ENCODE data around the gene MYL10. TPM values are rescaled to one million over a fixed set of nuclear protein-coding genes. Genes with fewer than 3 reads are reported as not detected.

Gene MYL10
- total and polyA plus RNA-seq, 12 donors: not detected

GRCh38 chr7:101673315-101673714 lies 44.2 kb upstream of the MYL10 start:
- DNase-seq: no peak
- intact Hi-C loops (cut with DNase I): no loop called here
- no peaks in the 10 kb centered on the region for H3K36me3 ChIP-seq (replicated peaks in 1 of 2)

GRCh38 chr7:101671371-101672356 lies 42.6 kb upstream of the MYL10 start:
- no peak for DNase-seq
- no peaks in the 10 kb centered on the region for H3K36me3 ChIP-seq (replicated peaks in 1 of 2)
- intact Hi-C loops (cut with DNase I): no loop called here
- TF ChIP-seq CTCF (IDR thresholded peaks at IDR 0.05) (no peak), POLR2A (IDR thresholded peaks at IDR 0.05) (no peak)
- H3K27ac ChIP-seq: no peak overlapping the region
- WGBS, 4 donors: 71 to 78% (median 76%) methylated on average over 10 to 12 of the region's 12 CpGs
- H3K27me3 ChIP-seq: no peaks in the 10 kb centered on the region
- no peaks in the 10 kb centered on the region for H3K4me1 ChIP-seq (replicated peaks in 1 of 2)
- H3K9me3 ChIP-seq (replicated peaks in 1 of 3): no peaks in the 10 kb centered on the region
- no peak overlapping the region for H3K4me3 ChIP-seq

More at GRCh38 chr7:101673315-101673714, 44.2 kb upstream of the MYL10 start:
- H3K4me3 ChIP-seq: no peak overlapping the region
- TF ChIP-seq CTCF (IDR thresholded peaks at IDR 0.05) (no peak), POLR2A (IDR thresholded peaks at IDR 0.05) (no peak)
- no peaks in the 10 kb centered on the region for H3K4me1 ChIP-seq (replicated peaks in 1 of 2)
- H3K27ac ChIP-seq: no peak overlapping the region
- no peaks in the 10 kb centered on the region for H3K9me3 ChIP-seq (replicated peaks in 1 of 3)
- no peaks in the 10 kb centered on the region for H3K27me3 ChIP-seq

DNA sequence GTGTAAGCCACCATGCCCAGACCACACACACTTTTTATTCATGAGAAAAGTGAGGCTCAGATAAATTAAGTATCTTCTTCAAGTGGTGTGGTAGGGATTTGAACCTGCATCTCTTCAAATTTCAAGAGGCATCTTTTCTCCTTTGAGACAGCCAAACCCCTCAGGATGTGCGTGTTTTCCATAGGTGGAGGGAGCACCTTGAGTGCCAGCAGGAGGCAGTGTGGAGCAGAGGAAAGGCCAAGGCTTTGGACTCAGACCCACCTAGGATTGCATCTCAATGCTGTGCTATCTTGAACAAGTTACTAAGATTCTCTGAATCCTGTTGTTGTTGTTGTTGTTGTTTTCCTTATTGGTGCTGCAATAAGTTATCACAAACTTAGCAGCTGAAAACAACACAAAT lies 40.2 kb upstream of the MYL10 start:
- Histone ChIP-seq H3K9me3 (replicated peaks in 1 of 3) (no peaks in the 10 kb centered on the region), H3K27me3 (no peaks in the 10 kb centered on the region), H3K36me3 (replicated peaks in 1 of 2) (no peaks in the 10 kb centered on the region), H3K4me1 (replicated peaks in 1 of 2) (no peaks in the 10 kb centered on the region), H3K4me3 (no peak overlapping the region), H3K27ac (no peak overlapping the region)
- TF ChIP-seq CTCF (IDR thresholded peaks at IDR 0.05) (peak in 1 of 6 experiments; percentile 18), POLR2A (IDR thresholded peaks at IDR 0.05) (no peak)
- no peak for DNase-seq
- intact Hi-C loops (cut with DNase I): no loop called here
- 70 to 83% (median 77%) methylated on average over 1 of the region's 1 CpG for WGBS, 4 donors

GRCh38 chr7:101668726-101669125 lies 39.6 kb upstream of the MYL10 start:
- TF ChIP-seq POLR2A (IDR thresholded peaks at IDR 0.05): no peak
- TF ChIP-seq CTCF (IDR thresholded peaks at IDR 0.05): no peak
- no peaks in the 10 kb centered on the region for H3K27me3 ChIP-seq
- H3K36me3 ChIP-seq (replicated peaks in 1 of 2): no peaks in the 10 kb centered on the region
- WGBS, 4 donors: 80 to 97% (median 87%) methylated on average over 2 of the region's 2 CpGs
- H3K9me3 ChIP-seq (replicated peaks in 1 of 3): no peaks in the 10 kb centered on the region
- H3K27ac ChIP-seq: no peak overlapping the region
- intact Hi-C loops (cut with DNase I): no loop called here
- H3K4me3 ChIP-seq: no peak overlapping the region
- H3K4me1 ChIP-seq (replicated peaks in 1 of 2): no peaks in the 10 kb centered on the region
- DNase-seq: no peak
